PFSK-1 (cell line): ENCODE measurements around the gene PVALB.

ENCODE experiments used
- POLR2AphosphoS5 ChIP-seq: IDR thresholded peaks from 2 replicates; pipeline ENCODE4 v1.6.1; 2012; ENCODE audit warnings: low read depth, mild to moderate bottlenecking, control low read depth, low read length, moderate library complexity
- REST ChIP-seq, 2 experiments: IDR thresholded peaks; 2 replicates each; pipeline versions ENCODE4 v1.6.1 to v1.8.0; 2011 to 2012; ENCODE audit warnings: low read depth in 2 of 2, low read length in 2 of 2, control low read depth in 1 of 2, inconsistent platforms in 1 of 2, mild to moderate bottlenecking in 1 of 2, moderate library complexity in 1 of 2; ENCODE audit not compliant: insufficient read depth in 1 of 2
- SIN3A ChIP-seq: IDR thresholded peaks from 2 replicates; pipeline ENCODE4 v1.6.1; 2012; ENCODE audit warnings: mild to moderate bottlenecking, low read length, moderate library complexity, borderline replicate concordance; ENCODE audit not compliant: insufficient read depth
- TAF1 ChIP-seq: IDR thresholded peaks from 2 replicates; pipeline ENCODE4 v1.6.1; 2012; ENCODE audit warnings: low read length, control low read depth, borderline replicate concordance; ENCODE audit not compliant: insufficient read depth

- no peak for TF ChIP-seq TAF1
- TF ChIP-seq POLR2AphosphoS5: no peak
- no peak for TF ChIP-seq SIN3A
- TF ChIP-seq REST (IDR thresholded peaks at IDR 0.05; ENCODE audit: insufficient read depth in 1 of 2, low read depth in 2 of 2, low read length in 2 of 2): no peak
These were observed 45.3 kb downstream of the PVALB start for GRCh38 chr22:36771356-36772063.
